ENCODE measurements around the gene ZSCAN1. TPM values are rescaled to one million over a fixed set of nuclear protein-coding genes. Genes with fewer than 3 reads are reported as not detected.

The ZSCAN1 gene
- total RNA-seq, 1 experiment from 2014 or later, result not detected

Other genes starting within 250 kb of the ZSCAN1 start
- gene ZNF552, start 219.1 kb upstream of the ZSCAN1 start, total RNA-seq (2014; rRNA removed; shearing (Covaris generic)), result 6.6 and 9.3 TPM in 2 replicates
- 24.4 and 27.9 TPM in 2 replicates for gene ZNF587B, start 203.7 kb upstream of the ZSCAN1 start, total RNA-seq (2014; rRNA removed; shearing (Covaris generic))
- 19.0 and 19.7 TPM in 2 replicates for gene ZNF587, start 184.2 kb upstream of the ZSCAN1 start, total RNA-seq (2014; rRNA removed; shearing (Covaris generic))
- 16.8 and 24.3 TPM in 2 replicates for gene ZNF814, start 145.0 kb upstream of the ZSCAN1 start, total RNA-seq (2014; rRNA removed; shearing (Covaris generic))
- gene ZNF417, start 117.4 kb upstream of the ZSCAN1 start, total RNA-seq (2014; rRNA removed; shearing (Covaris generic)), result 8.1 and 10.6 TPM in 2 replicates
- 5.7 and 6.0 TPM in 2 replicates for gene ZNF418, start 98.6 kb upstream of the ZSCAN1 start, total RNA-seq (2014; rRNA removed; shearing (Covaris generic))
- 4.0 and 6.8 TPM in 2 replicates for gene ZNF256, start 86.3 kb upstream of the ZSCAN1 start, total RNA-seq (2014; rRNA removed; shearing (Covaris generic))
- 0.38 TPM in 1 of 2 replicates, not detected in the other for gene C19orf18, start 59.5 kb upstream of the ZSCAN1 start, total RNA-seq (2014; rRNA removed; shearing (Covaris generic))
- 16.9 and 19.7 TPM in 2 replicates for gene ZNF606, start 31.2 kb upstream of the ZSCAN1 start, total RNA-seq (2014; rRNA removed; shearing (Covaris generic))
- gene ZNF135, start 25.3 kb downstream of the ZSCAN1 start, total RNA-seq (2014; rRNA removed; shearing (Covaris generic)), result 0.07 TPM in 1 of 2 replicates, not detected in the other
- 9.2 and 16.0 TPM in 2 replicates for gene ZSCAN18, start 64.2 kb downstream of the ZSCAN1 start, total RNA-seq (2014; rRNA removed; shearing (Covaris generic))
- 9.1 and 14.2 TPM in 2 replicates for gene ZNF329, start 116.8 kb downstream of the ZSCAN1 start, total RNA-seq (2014; rRNA removed; shearing (Covaris generic))
- gene ZNF274, start 149.0 kb downstream of the ZSCAN1 start, total RNA-seq (2014; rRNA removed; shearing (Covaris generic)), result 18.8 and 26.0 TPM in 2 replicates
- 31.6 and 35.4 TPM in 2 replicates for gene ZNF544, start 194.9 kb downstream of the ZSCAN1 start, total RNA-seq (2014; rRNA removed; shearing (Covaris generic))
- gene ZNF8, start 244.9 kb downstream of the ZSCAN1 start, total RNA-seq (2014; rRNA removed; shearing (Covaris generic)), result 9.4 and 11.9 TPM in 2 replicates

Measured in H7 (cell line).